Stimulated activated CD4-positive, alpha-beta T cell treated with anti-CD3 and anti-CD28 coated beads, Interleukin-1b, Interleukin-23, amount 100 ng/mL, for 1 hour (primary cell): ENCODE results near the gene ISL2.

Experiments
- DNase-seq, 2 donors: peaks; one replicate each; pipeline ENCODE4 v3.0.0-alpha.2; 2020; ENCODE audit warnings: low read depth in 2 of 2

Gene ISL2

GRCh38 chr15:76341366-76342057 lies 4.9 kb downstream of the ISL2 start:
- no peak for DNase-seq

GRCh38 chr15:76342058-76342381 lies 5.4 kb downstream of the ISL2 start:
- DNase-seq, result no peak

- DNase-seq, result no peak
These were observed 6.0 kb downstream of the ISL2 start for GRCh38 chr15:76342382-76343201.

- no peak for DNase-seq
These were observed 6.9 kb downstream of the ISL2 start for GRCh38 chr15:76343313-76343996.

- DNase-seq, result no peak
These were observed 8.5 kb downstream of the ISL2 start for GRCh38 chr15:76344893-76345582.

- DNase-seq, result no peak
These were observed 9.0 kb downstream of the ISL2 start for GRCh38 chr15:76345583-76345879.

GRCh38 chr15:76345880-76346668 lies 9.5 kb downstream of the ISL2 start:
- DNase-seq, result no peak

GRCh38 chr15:76346669-76347481 lies 10.3 kb downstream of the ISL2 start:
- no peak for DNase-seq

GRCh38 chr15:76347482-76348055 lies 11.0 kb downstream of the ISL2 start:
- no peak for DNase-seq

- no peak for DNase-seq
These were observed 12.9 kb downstream of the ISL2 start for GRCh38 chr15:76349301-76350070.

- no peak for DNase-seq
These were observed 16.5 kb downstream of the ISL2 start for GRCh38 chr15:76353023-76353577.

- no peak for DNase-seq
These were observed 17.3 kb downstream of the ISL2 start for GRCh38 chr15:76353903-76354302.

- DNase-seq, result no peak
These were observed 18.4 kb downstream of the ISL2 start for GRCh38 chr15:76354823-76355440.

GRCh38 chr15:76358453-76358852 lies 21.9 kb downstream of the ISL2 start:
- DNase-seq, result no peak

GRCh38 chr15:76359152-76359551 lies 22.6 kb downstream of the ISL2 start:
- DNase-seq, result no peak

- DNase-seq, result no peak
These were observed 23.8 kb downstream of the ISL2 start for GRCh38 chr15:76360416-76360815.

- no peak for DNase-seq
These were observed 26.7 kb downstream of the ISL2 start for GRCh38 chr15:76363251-76363650.

- DNase-seq, result no peak
These were observed 30.1 kb downstream of the ISL2 start for GRCh38 chr15:76366714-76367113.

GRCh38 chr15:76368122-76368621 lies 31.6 kb downstream of the ISL2 start:
- DNase-seq, result no peak
